Ectodermal cell (in vitro differentiated cells): Measurements from ENCODE around the gene HOXD9.

Experiments
- H3K27ac ChIP-seq: 2 replicates; pipeline ENCODE4 v1.7.0; 2013; ENCODE audit warnings: mild to moderate bottlenecking, low read depth, low read length; ENCODE audit not compliant: insufficient read depth, poor library complexity, severe bottlenecking
- H3K27me3 ChIP-seq: 2 replicates; pipeline ENCODE4 v1.7.0; 2013; ENCODE audit warnings: mild to moderate bottlenecking, low read length; ENCODE audit not compliant: insufficient read depth, control insufficient read depth, poor library complexity, severe bottlenecking
- H3K36me3 ChIP-seq: one replicate; pipeline ENCODE4 v1.7.0; 2013; ENCODE audit warnings: low read length; ENCODE audit not compliant: control insufficient read depth, insufficient read depth
- H3K4me1 ChIP-seq: one replicate; pipeline ENCODE4 v1.7.0; 2013; ENCODE audit warnings: low read length; ENCODE audit not compliant: control insufficient read depth, insufficient read depth
- H3K4me3 ChIP-seq: 2 replicates; pipeline ENCODE4 v1.7.0; 2013; ENCODE audit warnings: low read depth, low read length, control low read depth; ENCODE audit not compliant: insufficient read depth
- H3K9me3 ChIP-seq: 2 replicates; pipeline ENCODE4 v1.7.0; 2013; ENCODE audit warnings: mild to moderate bottlenecking, low read length, moderate library complexity; ENCODE audit not compliant: control insufficient read depth
- WGBS, 2 experiments: methylation state at CpG; one replicate each; pipeline ENCODE4 v1.1.7; 2013; ENCODE audit warnings: missing lambda C conversion rate in 2 of 2; 5-methylcytosine and 5-hydroxymethylcytosine counted together

The HOXD9 gene

GRCh38 chr2:176151442-176152287 lies 29.1 kb downstream of the HOXD9 start, which contains the start of gene HOXD4:
Gene HOXD4 (plus strand): TSS chr2:176151550. CDS start chr2:176151634, 84 bp downstream.
- Histone ChIP-seq H3K36me3 (no peaks in the 10 kb centered on the region), H3K27ac (no peak within 1 kb of the TSS), H3K4me3 (no peak within 1 kb of the TSS), H3K4me1 (no peaks in the 10 kb centered on the region), H3K9me3 (no peaks in the 10 kb centered on the region), H3K27me3 (peaks cover 100% of the 10 kb centered on the region)
- 4% methylated on average over 54 to 55 of the region's 55 CpGs for WGBS, 2 experiments

DNA sequence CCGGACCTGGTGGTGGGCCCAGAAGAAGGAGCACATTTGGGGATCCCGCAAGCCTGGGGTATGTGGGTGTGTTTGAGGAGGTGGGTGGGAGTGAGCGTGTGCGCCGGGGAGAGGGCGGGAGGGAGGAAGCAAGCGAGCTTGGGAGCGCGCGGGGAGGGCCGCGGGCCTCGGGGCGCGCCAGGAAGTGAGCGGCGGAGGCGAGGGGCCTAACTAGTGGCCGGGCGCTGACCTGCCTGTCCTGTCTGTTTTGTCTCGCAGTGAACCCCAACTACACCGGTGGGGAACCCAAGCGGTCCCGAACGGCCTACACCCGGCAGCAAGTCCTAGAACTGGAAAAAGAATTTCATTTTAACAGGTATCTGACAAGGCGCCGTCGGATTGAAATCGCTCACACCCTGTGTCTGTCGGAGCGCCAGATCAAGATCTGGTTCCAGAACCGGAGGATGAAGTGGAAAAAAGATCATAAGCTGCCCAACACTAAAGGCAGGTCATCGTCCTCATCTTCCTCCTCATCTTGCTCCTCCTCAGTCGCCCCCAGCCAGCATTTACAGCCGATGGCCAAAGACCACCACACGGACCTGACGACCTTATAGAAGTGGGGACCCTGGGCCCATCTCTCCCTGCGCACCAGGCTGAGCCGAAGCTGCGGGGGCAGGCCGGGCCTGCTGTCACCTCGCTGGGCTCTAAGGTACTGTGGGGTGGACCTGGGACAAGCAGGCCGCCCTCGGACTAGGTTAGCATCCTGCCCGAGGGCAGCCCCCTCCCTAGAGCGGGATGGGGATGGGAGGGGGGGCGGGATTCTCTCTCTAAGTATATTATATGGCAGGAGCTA lies 30.0 kb downstream of the HOXD9 start:
- no peaks in the 10 kb centered on the region for H3K4me1 ChIP-seq
- no peaks in the 10 kb centered on the region for H3K36me3 ChIP-seq
- no peak overlapping the region for H3K4me3 ChIP-seq
- H3K27ac ChIP-seq = no peak overlapping the region
- WGBS, 2 experiments = 5 to 6% methylated on average over 47 to 48 of the region's 48 CpGs
- H3K27me3 ChIP-seq = peaks cover 100% of the 10 kb centered on the region
- H3K9me3 ChIP-seq = no peaks in the 10 kb centered on the region

- no peaks in the 10 kb centered on the region for H3K36me3 ChIP-seq
- WGBS, 2 experiments = 4 to 11% methylated on average over 10 to 11 of the region's 11 CpGs
These were observed 32.2 kb downstream of the HOXD9 start for GRCh38 chr2:176154576-176155252.

GRCh38 chr2:176155356-176156044 lies 33.0 kb downstream of the HOXD9 start:
- peaks cover 100% of the 10 kb centered on the region for H3K27me3 ChIP-seq
- 0 to 3% methylated on average over 6 of the region's 6 CpGs for WGBS, 2 experiments

More at GRCh38 chr2:176154576-176155252, 32.2 kb downstream of the HOXD9 start:
- Histone ChIP-seq H3K27me3 (peaks cover 100% of the 10 kb centered on the region), H3K27ac (no peak overlapping the region), H3K4me3 (no peak overlapping the region), H3K9me3 (no peaks in the 10 kb centered on the region), H3K4me1 (no peaks in the 10 kb centered on the region)

GRCh38 chr2:176156301-176156806 lies 33.8 kb downstream of the HOXD9 start:
- Histone ChIP-seq H3K4me1 (no peaks in the 10 kb centered on the region), H3K27me3 (peaks cover 100% of the 10 kb centered on the region), H3K4me3 (no peak overlapping the region), H3K27ac (no peak overlapping the region), H3K9me3 (no peaks in the 10 kb centered on the region), H3K36me3 (no peaks in the 10 kb centered on the region)
- 12 to 14% methylated on average over 8 of the region's 8 CpGs for WGBS, 2 experiments

More at GRCh38 chr2:176155356-176156044, 33.0 kb downstream of the HOXD9 start:
- Histone ChIP-seq H3K4me3 (no peak overlapping the region), H3K27ac (no peak overlapping the region), H3K4me1 (no peaks in the 10 kb centered on the region), H3K36me3 (no peaks in the 10 kb centered on the region), H3K9me3 (no peaks in the 10 kb centered on the region)

GRCh38 chr2:176156807-176157498 lies 34.4 kb downstream of the HOXD9 start, which contains the start of gene HOXD3:
Gene HOXD3 (plus strand): TSS chr2:176157307. CDS start chr2:176169115, 11,808 bp downstream.
- Histone ChIP-seq H3K27me3 (peaks cover 100% of the 10 kb centered on the region), H3K4me3 (no peak within 1 kb of the TSS), H3K4me1 (no peaks in the 10 kb centered on the region), H3K27ac (peak within 1 kb of the TSS; percentile 28), H3K9me3 (no peaks in the 10 kb centered on the region), H3K36me3 (no peaks in the 10 kb centered on the region)
- 4% methylated on average over 48 of the region's 48 CpGs for WGBS, 2 experiments

DNA sequence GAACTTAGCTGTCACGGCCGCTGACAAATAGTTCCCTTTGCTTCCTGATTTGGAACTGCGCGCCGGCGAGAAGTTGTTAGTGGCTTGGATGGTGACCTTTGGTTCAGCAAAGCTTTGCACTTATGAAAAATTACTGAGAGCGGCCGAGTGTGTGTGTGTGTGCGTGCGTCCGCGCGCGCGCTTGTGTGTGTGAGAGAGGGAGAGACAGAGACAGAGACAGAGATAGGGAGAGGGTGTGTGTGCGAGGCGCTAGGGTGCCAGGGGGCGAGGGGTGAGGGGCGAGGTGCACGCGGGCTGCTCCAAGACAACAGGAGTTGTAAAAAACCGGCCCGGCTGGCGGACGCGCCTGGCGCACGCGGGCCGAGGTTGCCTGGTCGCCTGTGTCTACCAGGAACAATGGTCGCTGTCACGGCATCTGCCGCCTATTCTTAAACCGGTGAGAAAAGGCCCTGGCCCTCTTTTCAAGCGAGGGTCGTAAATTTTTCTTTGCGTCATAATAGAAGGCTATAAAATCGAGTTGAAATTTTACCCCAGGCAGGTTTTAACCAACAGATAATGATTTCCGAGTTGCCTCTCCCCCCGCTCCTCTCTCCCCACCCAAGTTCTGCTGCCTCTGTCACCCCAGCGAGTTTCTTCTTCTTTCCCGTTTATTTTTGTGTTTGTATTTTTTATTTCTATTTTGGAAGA lies 35.1 kb downstream of the HOXD9 start:
- H3K4me3 ChIP-seq = no peak overlapping the region
- no peak overlapping the region for H3K27ac ChIP-seq

DNA sequence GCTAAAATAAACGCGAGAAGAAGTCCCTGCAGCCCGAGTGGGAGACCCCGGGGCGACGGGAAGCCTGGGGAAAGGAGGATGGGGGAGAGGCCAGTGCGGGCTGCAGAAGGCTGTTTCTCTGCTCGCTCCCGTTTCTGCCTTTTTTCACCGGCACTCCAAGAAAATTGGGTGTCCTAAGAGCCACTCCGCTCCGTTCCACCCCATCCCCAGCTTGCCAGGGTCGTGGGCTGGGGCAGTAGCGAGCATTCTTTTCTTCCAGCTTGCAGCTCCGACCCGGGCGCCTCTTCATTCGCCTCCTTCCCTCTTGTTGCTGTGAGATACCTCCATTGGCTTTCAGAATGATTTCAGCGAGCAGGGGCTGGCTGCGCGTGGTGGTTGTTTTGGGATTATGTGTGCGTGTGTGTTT lies 35.7 kb downstream of the HOXD9 start:
- no peaks in the 10 kb centered on the region for H3K4me1 ChIP-seq
- H3K27me3 ChIP-seq = peaks cover 100% of the 10 kb centered on the region
- no peak overlapping the region for H3K4me3 ChIP-seq

More for the DNA sequence above, 35.1 kb downstream of the HOXD9 start:
- Histone ChIP-seq H3K4me1 (no peaks in the 10 kb centered on the region), H3K9me3 (no peaks in the 10 kb centered on the region), H3K36me3 (no peaks in the 10 kb centered on the region), H3K27me3 (peaks cover 100% of the 10 kb centered on the region)
- 3% methylated on average over 42 to 43 of the region's 43 CpGs for WGBS, 2 experiments

More for the DNA sequence above, 35.7 kb downstream of the HOXD9 start:
- no peak overlapping the region for H3K27ac ChIP-seq
- H3K36me3 ChIP-seq = no peaks in the 10 kb centered on the region
- WGBS, 2 experiments = 3 to 4% methylated on average over 19 to 22 of the region's 22 CpGs
- no peaks in the 10 kb centered on the region for H3K9me3 ChIP-seq
